ENCODE results near the gene NMUR1. TPM values are rescaled to one million over a fixed set of nuclear protein-coding genes. Genes with fewer than 3 reads are reported as not detected.

The NMUR1 gene
- total RNA-seq, 1 donor from 2014 or later = under 0.01 TPM

Small RNAs within 50 kb of the gene (small RNA-seq; reads per million reads assigned to genes)
- gene RNU2-22P (ENCODE audit: low replicate concordance) = 0.19 reads per million

Other genes starting within 250 kb of the NMUR1 start
- 0.98 TPM for gene B3GNT7, start 134.7 kb downstream of the NMUR1 start, total RNA-seq
- gene NCL, start 66.0 kb downstream of the NMUR1 start, total RNA-seq = 157 TPM
- not detected for gene TEX44, start 62.4 kb upstream of the NMUR1 start, total RNA-seq
- gene PTMA, start 178.1 kb upstream of the NMUR1 start, total RNA-seq = 458 TPM